Neural crest cell (in vitro differentiated cells): ENCODE measurements around the gene MEF2A. TPM values are rescaled to one million over a fixed set of nuclear protein-coding genes. Genes with fewer than 3 reads are reported as not detected.

ENCODE experiments used
- DNase-seq: peaks from one replicate; pipeline ENCODE4 v3.0.0; 2021; ENCODE audit warnings: low read depth, mixed read lengths, low spot score
- H3K27ac Mint-ChIP-seq: one replicate; pipeline ENCODE4 v1.8.0; 2021; ENCODE audit warnings: mild to moderate bottlenecking, mixed read lengths; ENCODE audit not compliant: unreplicated experiment
- H3K27me3 Mint-ChIP-seq: 2 replicates; pipeline ENCODE4 v1.8.0; 2021; ENCODE audit warnings: low read depth, mild to moderate bottlenecking, mixed read lengths
- H3K36me3 Mint-ChIP-seq: 2 replicates; pipeline ENCODE4 v1.8.0; 2021; ENCODE audit warnings: low read depth, mild to moderate bottlenecking, mixed read lengths
- H3K4me1 Mint-ChIP-seq: 2 replicates; pipeline ENCODE4 v1.8.0; 2021; ENCODE audit warnings: mixed read lengths
- H3K4me3 Mint-ChIP-seq: one replicate; pipeline ENCODE4 v1.8.0; 2021; ENCODE audit warnings: mild to moderate bottlenecking, mixed read lengths
- H3K9me3 Mint-ChIP-seq: 2 replicates; pipeline ENCODE4 v1.8.0; 2021; ENCODE audit warnings: mixed read lengths
- CTCF ChIP-seq: fragments of 200-600 bp; sonication (generic); conservative IDR thresholded peaks from 2 replicates; pipeline ENCODE4 v1.5.0; 2021; ENCODE audit warnings: antibody characterized with exemption, mild to moderate bottlenecking
- total RNA-seq: library from RNA; stranded (reverse); gene quantifications from 2 replicates; pipeline ENCODE4 v1.2.1, GENCODE V29; 2021

Gene MEF2A
- total RNA-seq, 1 donor from 2014 or later: 21.5 TPM

- TF ChIP-seq CTCF: no peak
- Mint-ChIP-seq H3K4me3 (no peak overlapping the region), H3K36me3 (no peaks in the 10 kb centered on the region), H3K27ac (no peak overlapping the region), H3K9me3 (no peaks in the 10 kb centered on the region), H3K4me1 (peaks cover 31% of the 10 kb centered on the region), H3K27me3 (no peaks in the 10 kb centered on the region)
- DNase-seq: no peak
Observed at GRCh38 chr15:99571299-99571698, 5.5 kb downstream of the MEF2A start.

- Mint-ChIP-seq H3K9me3 (no peaks in the 10 kb centered on the region), H3K4me3 (no peak overlapping the region)
- no peak for TF ChIP-seq CTCF
Observed at GRCh38 chr15:99574048-99574447, 8.3 kb downstream of the MEF2A start.

GRCh38 chr15:99574502-99574901, 8.7 kb downstream of the MEF2A start:
- no peak overlapping the region for H3K27ac Mint-ChIP-seq
- H3K27me3 Mint-ChIP-seq: no peaks in the 10 kb centered on the region
- no peak overlapping the region for H3K4me3 Mint-ChIP-seq
- TF ChIP-seq CTCF: no peak
- H3K36me3 Mint-ChIP-seq: no peaks in the 10 kb centered on the region
- no peaks in the 10 kb centered on the region for H3K9me3 Mint-ChIP-seq
- peaks cover 23% of the 10 kb centered on the region for H3K4me1 Mint-ChIP-seq
- no peak for DNase-seq

More at GRCh38 chr15:99574048-99574447, 8.3 kb downstream of the MEF2A start:
- no peaks in the 10 kb centered on the region for H3K27me3 Mint-ChIP-seq
- no peaks in the 10 kb centered on the region for H3K36me3 Mint-ChIP-seq
- H3K4me1 Mint-ChIP-seq: peaks cover 24% of the 10 kb centered on the region
- no peak for DNase-seq
- no peak overlapping the region for H3K27ac Mint-ChIP-seq

GRCh38 chr15:99578809-99579208, 13.0 kb downstream of the MEF2A start:
- Mint-ChIP-seq H3K4me1 (peaks cover 22% of the 10 kb centered on the region), H3K27ac (no peak overlapping the region), H3K9me3 (no peaks in the 10 kb centered on the region), H3K4me3 (no peak overlapping the region), H3K27me3 (no peaks in the 10 kb centered on the region), H3K36me3 (no peaks in the 10 kb centered on the region)
- TF ChIP-seq CTCF: no peak
- DNase-seq: no peak

- Mint-ChIP-seq H3K27ac (no peak overlapping the region), H3K4me3 (no peak overlapping the region), H3K9me3 (peaks cover 7% of the 10 kb centered on the region), H3K4me1 (peaks cover 22% of the 10 kb centered on the region), H3K36me3 (peaks cover 10% of the 10 kb centered on the region), H3K27me3 (no peaks in the 10 kb centered on the region)
- DNase-seq: no peak
- TF ChIP-seq CTCF: no peak
Observed at GRCh38 chr15:99580076-99580475, 14.3 kb downstream of the MEF2A start.

- Mint-ChIP-seq H3K27me3 (no peaks in the 10 kb centered on the region), H3K4me3 (no peak overlapping the region), H3K36me3 (peaks cover 24% of the 10 kb centered on the region), H3K9me3 (peaks cover 11% of the 10 kb centered on the region), H3K4me1 (peaks cover 22% of the 10 kb centered on the region), H3K27ac (no peak overlapping the region)
- TF ChIP-seq CTCF: no peak
- no peak for DNase-seq
Observed at GRCh38 chr15:99582508-99582960, 16.8 kb downstream of the MEF2A start.
